Fibroblast of mammary gland (primary cell): ENCODE measurements around the gene HIBADH.
"Not testable (repeated sequence)": the region's sequence is repeated elsewhere in the genome, so short reads cannot be mapped to it uniquely, and the experiment has no call there.

Experiments used
- DNase-seq: peaks from one replicate; pipeline ENCODE4 v3.0.0-alpha.2; 2010; ENCODE audit warnings: low read depth
- H3K4me3 ChIP-seq: 2 replicates; pipeline ENCODE4 v1.5.1; 2011; ENCODE audit warnings: low read depth, mild to moderate bottlenecking, low read length, moderate library complexity; ENCODE audit not compliant: control insufficient read depth
- CTCF ChIP-seq: conservative IDR thresholded peaks from 2 replicates; pipeline ENCODE4 v1.5.1; 2011; ENCODE audit warnings: low read depth, low read length, inconsistent platforms; ENCODE audit not compliant: control insufficient read depth, insufficient read depth

Gene HIBADH

GRCh38 chr7:27639851-27640250, 22.8 kb downstream of the HIBADH start:
- no peak for TF ChIP-seq CTCF
- DNase-seq = no peak
- H3K4me3 ChIP-seq = no peak overlapping the region

DNA sequence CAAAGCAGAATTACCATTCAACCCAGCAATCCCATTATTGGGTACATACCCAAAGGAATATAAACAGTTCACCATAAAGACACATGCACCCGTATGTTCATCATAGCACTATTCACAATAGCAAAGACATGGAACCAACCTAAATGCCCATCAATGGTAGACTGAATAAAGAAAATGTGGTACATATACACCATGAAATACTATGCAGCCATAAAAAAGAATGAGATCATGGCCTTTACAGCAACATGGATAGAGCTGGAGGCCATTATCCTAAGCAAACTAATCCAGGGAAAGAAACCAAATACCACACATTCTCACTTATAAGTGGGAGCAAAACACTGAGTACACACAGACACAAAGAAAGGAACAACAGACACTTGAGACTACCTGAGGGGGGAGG, 23.6 kb downstream of the HIBADH start:
- H3K4me3 ChIP-seq, DNase-seq: not testable (repeated sequence)

GRCh38 chr7:27636326-27637006, 26.2 kb downstream of the HIBADH start:
- peak; percentile 5 for TF ChIP-seq CTCF
- no peak overlapping the region for H3K4me3 ChIP-seq
- DNase-seq = peak; percentile 87

DNA sequence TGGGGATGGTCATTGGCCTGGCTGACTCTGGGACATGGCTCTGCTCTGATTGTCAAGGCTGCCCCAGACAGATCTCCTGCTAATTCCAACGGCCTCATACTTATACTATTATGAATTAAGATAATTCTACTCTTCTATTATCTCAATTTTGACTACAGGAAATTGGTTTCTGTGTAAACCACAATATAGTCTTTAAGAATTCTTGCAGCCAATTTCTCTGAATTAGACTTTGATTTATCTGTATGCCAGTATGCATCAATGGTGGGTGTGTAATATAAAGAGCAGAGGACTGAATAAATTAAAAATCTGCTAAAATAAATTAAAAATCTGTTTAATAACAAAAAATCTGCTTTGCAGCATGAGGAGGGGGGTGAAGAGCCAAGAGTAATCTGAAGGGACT, 27.0 kb downstream of the HIBADH start:
- no peak overlapping the region for H3K4me3 ChIP-seq
- no peak for DNase-seq
- TF ChIP-seq CTCF = no peak

GRCh38 chr7:27634671-27635493, 27.8 kb downstream of the HIBADH start:
- DNase-seq = no peak
- no peak overlapping the region for H3K4me3 ChIP-seq
- no peak for TF ChIP-seq CTCF

DNA sequence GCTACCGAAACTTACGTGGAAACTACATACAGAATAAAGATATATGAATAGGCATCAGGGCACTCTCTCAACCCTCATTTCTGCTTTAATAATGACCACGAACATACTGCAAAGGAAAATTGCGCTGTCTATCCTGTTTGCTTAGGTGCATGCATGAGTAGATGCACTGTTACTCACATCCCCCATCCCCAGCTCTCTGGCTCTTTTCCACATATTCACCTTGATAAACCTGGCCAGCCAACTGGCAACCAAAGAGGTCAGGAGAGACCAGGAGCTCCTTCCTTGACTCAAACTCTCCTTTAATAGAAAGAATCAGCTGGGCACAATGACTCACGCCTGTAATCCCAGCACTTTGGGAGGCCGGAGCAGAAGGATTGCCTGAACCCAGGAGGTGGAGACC, 29.6 kb downstream of the HIBADH start:
- no peak for DNase-seq
- no peak overlapping the region for H3K4me3 ChIP-seq
- TF ChIP-seq CTCF = no peak

DNA sequence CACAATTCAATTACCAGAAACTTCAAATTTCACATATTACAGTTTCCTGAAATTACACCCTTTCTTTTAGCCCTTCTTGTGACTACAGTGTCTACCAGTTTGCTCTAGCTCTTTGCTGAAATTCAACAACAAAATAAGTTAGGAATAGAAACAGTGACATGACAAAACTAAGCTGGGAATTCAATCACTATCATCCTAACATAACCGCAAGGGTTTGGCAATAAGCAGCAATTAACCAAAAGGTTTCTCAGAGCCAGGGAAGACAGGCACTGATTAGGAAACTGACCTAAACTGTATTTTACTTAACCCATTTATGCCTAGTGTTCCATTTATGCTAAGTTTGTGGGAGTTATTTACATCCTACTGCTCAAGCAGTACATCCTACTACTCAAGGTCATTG, 31.3 kb downstream of the HIBADH start:
- DNase-seq = peak; percentile 59
- TF ChIP-seq CTCF = no peak
- no peak overlapping the region for H3K4me3 ChIP-seq
